Tibial nerve (tissue), 4 donors: ENCODE results near the gene KHDRBS2. TPM values are rescaled to one million over a fixed set of nuclear protein-coding genes. Genes with fewer than 3 reads are reported as not detected.

Experiments used
- DNase-seq, 2 donors: peaks; one replicate each; pipeline ENCODE4 v3.0.0-alpha.2; 2019; ENCODE audit warnings: low spot score in 2 of 2
- H3K27ac ChIP-seq, 4 donors: fragments of 200-600 bp; sonication (generic) in 3 of 4; one replicate each; pipeline ENCODE4 v1.5.1; 2017 to 2019; ENCODE audit warnings: mild to moderate bottlenecking in 1 of 4
- H3K27me3 ChIP-seq, 2 donors: fragments of 200-600 bp; sonication (generic) in 1 of 2; one replicate each; pipeline versions ENCODE4 v1.5.1 to v1.6.0; 2017 to 2019
- H3K36me3 ChIP-seq, 3 donors: fragments of 200-600 bp; sonication (generic); one replicate each; pipeline ENCODE4 v1.5.1; 2018 to 2019
- H3K4me1 ChIP-seq, 4 donors: fragments of 200-600 bp; sonication (generic) in 3 of 4; one replicate each; pipeline ENCODE4 v1.5.1; 2017 to 2019
- H3K4me3 ChIP-seq, 4 donors: fragments of 200-600 bp; sonication (generic) in 3 of 4; one replicate each; pipeline ENCODE4 v1.5.1; 2017 to 2019; ENCODE audit warnings: mild to moderate bottlenecking in 1 of 4, moderate library complexity in 1 of 4
- H3K9me3 ChIP-seq, 4 donors: fragments of 200-600 bp; sonication (generic) in 3 of 4; one replicate each; pipeline ENCODE4 v1.5.1; 2017 to 2019
- CTCF ChIP-seq, 5 experiments: fragments of 200-600 bp in 3 of 5; fragments of 450-650 bp in 2 of 5; sonication (generic) in 3 of 5; IDR thresholded peaks; one replicate each; pipeline ENCODE4 v1.5.1; 2016 to 2019; ENCODE audit warnings: antibody characterized with exemption in 5 of 5, mild to moderate bottlenecking in 3 of 5, moderate library complexity in 2 of 5
- EP300 ChIP-seq, 2 donors: sonication (generic); formaldehyde crosslinking; IDR thresholded peaks; one replicate each; pipeline ENCODE4 v1.6.1; 2017; ENCODE audit warnings: antibody characterized with exemption in 2 of 2, mild to moderate bottlenecking in 1 of 2
- POLR2A ChIP-seq, 2 donors: fragments of 450-650 bp; IDR thresholded peaks; one replicate each; pipeline ENCODE4 v1.6.1; 2017; ENCODE audit warnings: antibody characterized with exemption in 2 of 2, mild to moderate bottlenecking in 2 of 2, moderate library complexity in 2 of 2
- WGBS, 2 donors: methylation state at CpG; one replicate each; pipeline ENCODE4 v1.1.5; 2018; 5-methylcytosine and 5-hydroxymethylcytosine counted together
- total RNA-seq, 4 donors: library from RNA; depleted of rRNA; stranded (reverse); fragments of >200 nt; gene quantifications; one replicate each; pipeline ENCODE4 v1.1.0, GENCODE V29; 2016

The KHDRBS2 gene
- total RNA-seq, 4 donors from 2014 or later = 0.21 to 3.3 (median 0.22) TPM; not detected in 1

- Histone ChIP-seq H3K4me1 (no peaks in the 10 kb centered on the region), H3K36me3 (no peaks in the 10 kb centered on the region), H3K4me3 (no peak overlapping the region), H3K9me3 (no peaks in the 10 kb centered on the region), H3K27me3 (no peaks in the 10 kb centered on the region), H3K27ac (no peak overlapping the region)
- WGBS, 2 donors = 85 to 87% methylated on average over 3 of the region's 3 CpGs
- TF ChIP-seq EP300 (IDR thresholded peaks at IDR 0.05) (no peak), POLR2A (IDR thresholded peaks at IDR 0.05) (no peak), CTCF (IDR thresholded peaks at IDR 0.05) (no peak)
- DNase-seq = no peak
Measured at GRCh38 chr6:62089781-62090180, 196.2 kb downstream of the KHDRBS2 start.

GRCh38 chr6:62086047-62086446 is 200.0 kb downstream of the KHDRBS2 start:
- H3K36me3 ChIP-seq = no peaks in the 10 kb centered on the region
- H3K27ac ChIP-seq = no peak overlapping the region
- no peak overlapping the region for H3K4me3 ChIP-seq
- H3K9me3 ChIP-seq = no peaks in the 10 kb centered on the region
- TF ChIP-seq EP300 (IDR thresholded peaks at IDR 0.05) = no peak
- no peak for TF ChIP-seq CTCF (IDR thresholded peaks at IDR 0.05)
- TF ChIP-seq POLR2A (IDR thresholded peaks at IDR 0.05) = no peak
- WGBS, 2 donors = 23 to 25% methylated on average over 2 of the region's 2 CpGs
- no peaks in the 10 kb centered on the region for H3K4me1 ChIP-seq
- no peaks in the 10 kb centered on the region for H3K27me3 ChIP-seq
- DNase-seq = no peak

- TF ChIP-seq EP300 (IDR thresholded peaks at IDR 0.05) (no peak), CTCF (IDR thresholded peaks at IDR 0.05) (no peak), POLR2A (IDR thresholded peaks at IDR 0.05) (no peak)
- Histone ChIP-seq H3K27me3 (no peaks in the 10 kb centered on the region), H3K9me3 (no peaks in the 10 kb centered on the region), H3K4me3 (no peak overlapping the region), H3K4me1 (no peaks in the 10 kb centered on the region), H3K36me3 (no peaks in the 10 kb centered on the region), H3K27ac (no peak overlapping the region)
- WGBS, 2 donors = 84 to 85% methylated on average over 2 of the region's 2 CpGs
- no peak for DNase-seq
Measured at GRCh38 chr6:62075869-62076268, 210.2 kb downstream of the KHDRBS2 start.

GRCh38 chr6:62059901-62060300 is 226.1 kb downstream of the KHDRBS2 start:
- Histone ChIP-seq H3K9me3 (no peaks in the 10 kb centered on the region), H3K4me1 (no peaks in the 10 kb centered on the region), H3K36me3 (no peaks in the 10 kb centered on the region), H3K27ac (no peak overlapping the region), H3K4me3 (no peak overlapping the region), H3K27me3 (no peaks in the 10 kb centered on the region)
- no peak for DNase-seq
- 79 to 83% methylated on average over 3 of the region's 3 CpGs for WGBS, 2 donors
- TF ChIP-seq CTCF (IDR thresholded peaks at IDR 0.05) (no peak), EP300 (IDR thresholded peaks at IDR 0.05) (no peak), POLR2A (IDR thresholded peaks at IDR 0.05) (no peak)

GRCh38 chr6:62057300-62057699 is 228.7 kb downstream of the KHDRBS2 start:
- H3K4me1 ChIP-seq = no peaks in the 10 kb centered on the region

More at GRCh38 chr6:62057300-62057699, 228.7 kb downstream of the KHDRBS2 start:
- no peaks in the 10 kb centered on the region for H3K36me3 ChIP-seq
- DNase-seq = no peak
- no peak for TF ChIP-seq CTCF (IDR thresholded peaks at IDR 0.05)
- TF ChIP-seq POLR2A (IDR thresholded peaks at IDR 0.05) = no peak
- no peak for TF ChIP-seq EP300 (IDR thresholded peaks at IDR 0.05)
- no peak overlapping the region for H3K4me3 ChIP-seq
- no peaks in the 10 kb centered on the region for H3K27me3 ChIP-seq
- H3K9me3 ChIP-seq = no peaks in the 10 kb centered on the region
- no peak overlapping the region for H3K27ac ChIP-seq
